ENCODE data around the gene TF.

Gene TF

GRCh38 chr3:133747373-133747772 lies 1.2 kb downstream of the TF start:
- no peak for DNase-seq (ENCODE audit: low read depth)
- no peak overlapping the region for H3K4me3 ChIP-seq (ENCODE audit: low read depth, low read length)
- no peak for TF ChIP-seq MYC (IDR thresholded peaks at IDR 0.05; ENCODE audit: low read depth, low read length)
- TF ChIP-seq POLR2A (IDR thresholded peaks at IDR 0.05; ENCODE audit: extremely low read depth, insufficient read length): no peak
- TF ChIP-seq MAX (IDR thresholded peaks at IDR 0.05; ENCODE audit: low read depth, low read length): no peak
- TF ChIP-seq, protein P1, sequence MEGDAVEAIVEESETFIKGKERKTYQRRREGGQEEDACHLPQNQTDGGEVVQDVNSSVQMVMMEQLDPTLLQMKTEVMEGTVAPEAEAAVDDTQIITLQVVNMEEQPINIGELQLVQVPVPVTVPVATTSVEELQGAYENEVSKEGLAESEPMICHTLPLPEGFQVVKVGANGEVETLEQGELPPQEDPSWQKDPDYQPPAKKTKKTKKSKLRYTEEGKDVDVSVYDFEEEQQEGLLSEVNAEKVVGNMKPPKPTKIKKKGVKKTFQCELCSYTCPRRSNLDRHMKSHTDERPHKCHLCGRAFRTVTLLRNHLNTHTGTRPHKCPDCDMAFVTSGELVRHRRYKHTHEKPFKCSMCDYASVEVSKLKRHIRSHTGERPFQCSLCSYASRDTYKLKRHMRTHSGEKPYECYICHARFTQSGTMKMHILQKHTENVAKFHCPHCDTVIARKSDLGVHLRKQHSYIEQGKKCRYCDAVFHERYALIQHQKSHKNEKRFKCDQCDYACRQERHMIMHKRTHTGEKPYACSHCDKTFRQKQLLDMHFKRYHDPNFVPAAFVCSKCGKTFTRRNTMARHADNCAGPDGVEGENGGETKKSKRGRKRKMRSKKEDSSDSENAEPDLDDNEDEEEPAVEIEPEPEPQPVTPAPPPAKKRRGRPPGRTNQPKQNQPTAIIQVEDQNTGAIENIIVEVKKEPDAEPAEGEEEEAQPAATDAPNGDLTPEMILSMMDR (IDR thresholded peaks at IDR 0.05; ENCODE audit: low read depth, low read length): no peak

- H3K4me3 ChIP-seq (ENCODE audit: low read depth, low read length): no peak overlapping the region
- no peak for DNase-seq (ENCODE audit: low read depth)
- TF ChIP-seq MAX (IDR thresholded peaks at IDR 0.05; ENCODE audit: low read depth, low read length) (no peak), POLR2A (IDR thresholded peaks at IDR 0.05; ENCODE audit: extremely low read depth, insufficient read length) (no peak), MYC (IDR thresholded peaks at IDR 0.05; ENCODE audit: low read depth, low read length) (no peak)
- TF ChIP-seq, protein P1 (IDR thresholded peaks at IDR 0.05; ENCODE audit: low read depth, low read length): no peak
Measured at GRCh38 chr3:133747907-133748639, 1.9 kb downstream of the TF start.

DNA sequence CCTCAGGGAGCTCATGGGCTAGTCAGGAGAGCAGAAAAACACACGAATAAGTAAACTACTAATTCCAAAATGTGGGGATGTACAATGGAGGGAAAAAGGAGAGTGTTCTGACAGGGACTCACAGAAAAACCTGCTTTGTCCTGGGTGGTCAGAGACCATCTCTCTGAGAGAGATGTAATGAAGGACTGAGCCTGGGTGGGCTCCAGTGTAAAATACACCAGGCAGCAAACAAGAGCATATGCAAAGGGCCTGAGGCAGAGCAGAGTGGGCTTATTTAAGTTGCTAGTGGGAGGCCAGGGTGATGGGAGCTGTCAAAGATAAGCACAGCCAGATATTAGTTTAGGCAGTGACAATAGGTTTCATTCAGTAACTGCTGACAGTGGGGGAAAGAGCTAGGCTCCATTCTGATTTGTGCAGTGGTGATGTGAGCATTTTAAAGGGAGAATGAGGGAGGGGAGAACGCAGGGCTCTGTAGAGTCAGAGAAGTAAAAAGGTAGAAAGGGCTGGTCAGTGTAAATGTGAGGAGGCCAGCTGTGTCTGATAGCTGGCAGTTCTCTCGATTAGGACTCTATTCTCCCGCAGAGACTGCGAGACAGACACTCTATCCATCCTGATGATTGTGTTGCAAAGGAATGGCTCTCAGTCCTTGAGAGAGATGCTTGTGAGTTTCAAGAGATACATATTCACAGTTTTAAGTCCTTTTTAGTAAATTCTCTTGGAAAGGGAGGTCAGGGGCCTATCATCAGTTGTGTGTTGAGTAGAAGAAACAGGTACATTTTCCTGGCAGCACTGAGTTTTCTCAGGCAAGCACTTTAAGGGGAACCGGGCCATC lies 3.5 kb downstream of the TF start:
- no peak overlapping the region for H3K4me3 ChIP-seq (ENCODE audit: low read depth, low read length)
- TF ChIP-seq MAX (IDR thresholded peaks at IDR 0.05; ENCODE audit: low read depth, low read length): no peak
- TF ChIP-seq MYC (IDR thresholded peaks at IDR 0.05; ENCODE audit: low read depth, low read length): no peak
- no peak for TF ChIP-seq POLR2A (IDR thresholded peaks at IDR 0.05; ENCODE audit: extremely low read depth, insufficient read length)
- TF ChIP-seq, protein P1 (IDR thresholded peaks at IDR 0.05; ENCODE audit: low read depth, low read length): no peak
- no peak for DNase-seq (ENCODE audit: low read depth)

- no peak for DNase-seq (ENCODE audit: low read depth)
- TF ChIP-seq MAX (IDR thresholded peaks at IDR 0.05; ENCODE audit: low read depth, low read length): no peak
- TF ChIP-seq POLR2A (IDR thresholded peaks at IDR 0.05; ENCODE audit: extremely low read depth, insufficient read length): no peak
- TF ChIP-seq MYC (IDR thresholded peaks at IDR 0.05; ENCODE audit: low read depth, low read length): no peak
- H3K4me3 ChIP-seq (ENCODE audit: low read depth, low read length): no peak overlapping the region
Measured at GRCh38 chr3:133750259-133750656, 4.1 kb downstream of the TF start.

GRCh38 chr3:133753107-133753778 lies 7.0 kb downstream of the TF start:
- no peak overlapping the region for H3K4me3 ChIP-seq (ENCODE audit: low read depth, low read length)
- no peak for TF ChIP-seq MYC (IDR thresholded peaks at IDR 0.05; ENCODE audit: low read depth, low read length)
- no peak for TF ChIP-seq POLR2A (IDR thresholded peaks at IDR 0.05; ENCODE audit: extremely low read depth, insufficient read length)
- no peak for TF ChIP-seq MAX (IDR thresholded peaks at IDR 0.05; ENCODE audit: low read depth, low read length)
- TF ChIP-seq, protein P1 (IDR thresholded peaks at IDR 0.05; ENCODE audit: low read depth, low read length): no peak
- no peak for DNase-seq (ENCODE audit: low read depth)
